Stimulated activated CD8-positive, alpha-beta memory T cell treated with anti-CD3 and anti-CD28 coated beads, Interleukin-12 subunit alpha, Interleukin-12 subunit beta, amount 100 ng/mL, for 24 hours (primary cell): Measurements from ENCODE around the gene PLAU.
"Not testable (repeated sequence)": the region's sequence is repeated elsewhere in the genome, so short reads cannot be mapped to it uniquely, and the experiment has no call there.

Source experiments
- DNase-seq: peaks from one replicate; pipeline ENCODE4 v3.0.0-alpha.2; 2020; ENCODE audit errors: extremely low read depth

The PLAU gene

DNA sequence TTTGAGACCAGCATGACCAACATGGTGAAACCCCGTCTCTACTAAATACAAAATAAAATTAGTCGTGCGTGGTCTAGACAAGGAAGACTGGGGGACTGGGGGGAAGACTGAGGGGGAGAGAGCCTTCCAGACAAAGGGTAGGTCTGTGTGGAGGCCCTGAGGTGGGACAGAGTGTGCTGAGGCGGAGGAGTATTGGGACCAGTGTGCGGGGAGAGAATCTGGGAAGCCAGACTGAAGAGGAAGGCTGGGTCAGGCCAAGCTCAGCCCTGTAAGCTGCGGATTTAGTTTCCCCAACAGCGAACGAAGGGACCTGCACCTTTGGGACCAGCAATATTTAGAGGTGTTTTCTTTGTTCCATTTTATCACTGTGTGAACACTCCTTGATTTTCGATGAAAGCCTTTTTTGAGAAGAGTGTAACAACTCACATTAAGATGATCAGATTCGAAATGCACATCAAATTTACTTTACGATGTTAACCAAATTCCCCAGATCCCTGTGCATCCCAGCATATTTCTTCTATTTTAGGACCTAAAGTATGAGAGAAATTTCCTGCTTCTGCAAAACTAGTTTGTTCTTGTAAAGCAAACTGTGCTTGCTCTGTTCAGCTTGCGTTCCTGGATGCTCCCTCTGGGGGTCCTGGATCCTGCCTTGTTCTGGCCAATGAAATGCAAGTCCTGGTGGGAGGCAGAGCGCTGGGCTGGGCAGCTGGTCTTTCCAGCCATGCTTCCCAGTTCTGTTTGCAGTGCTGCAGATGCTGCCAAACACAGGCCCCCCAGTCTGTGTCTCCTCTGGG, 39.4 kb downstream of the PLAU start:
- DNase-seq: no peak

DNA sequence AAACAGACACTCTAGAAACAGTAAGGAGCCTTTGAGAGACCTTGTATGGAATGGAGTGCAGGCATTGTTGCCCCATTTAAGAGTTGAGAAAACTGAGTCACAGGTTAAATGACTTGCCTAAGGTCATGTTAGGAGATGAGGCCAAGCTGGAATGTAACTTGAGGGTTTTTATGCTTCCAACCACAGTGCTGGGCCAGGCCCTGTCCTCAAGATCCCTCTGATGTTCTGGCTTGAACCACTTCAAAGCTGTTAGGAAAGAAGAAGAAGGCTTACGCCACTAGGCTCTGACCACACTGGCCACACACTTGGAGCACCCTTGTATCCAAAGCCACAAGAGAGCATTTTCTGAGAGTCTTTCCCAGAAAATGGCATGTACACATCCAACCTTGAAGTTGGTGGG, 42.7 kb downstream of the PLAU start:
- no peak for DNase-seq

DNA sequence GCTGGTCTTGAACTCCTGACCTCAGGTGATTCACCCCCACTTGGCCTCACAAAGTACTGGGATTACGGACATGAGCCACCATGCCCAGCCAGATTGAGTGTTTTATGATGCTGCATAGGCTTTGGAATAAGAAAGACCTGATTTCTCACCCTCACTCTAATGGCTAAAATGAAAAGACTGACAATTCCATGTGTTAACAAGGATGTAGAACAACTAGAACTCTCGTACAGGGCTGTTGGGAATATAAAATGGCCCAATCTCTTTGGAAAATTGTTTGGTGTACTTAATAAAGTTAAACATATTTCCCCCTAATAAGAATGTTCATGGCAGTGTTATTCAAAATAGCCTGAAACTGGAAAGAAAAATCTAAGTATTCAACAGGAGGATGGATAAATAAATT, 43.8 kb downstream of the PLAU start:
- DNase-seq: no peak

DNA sequence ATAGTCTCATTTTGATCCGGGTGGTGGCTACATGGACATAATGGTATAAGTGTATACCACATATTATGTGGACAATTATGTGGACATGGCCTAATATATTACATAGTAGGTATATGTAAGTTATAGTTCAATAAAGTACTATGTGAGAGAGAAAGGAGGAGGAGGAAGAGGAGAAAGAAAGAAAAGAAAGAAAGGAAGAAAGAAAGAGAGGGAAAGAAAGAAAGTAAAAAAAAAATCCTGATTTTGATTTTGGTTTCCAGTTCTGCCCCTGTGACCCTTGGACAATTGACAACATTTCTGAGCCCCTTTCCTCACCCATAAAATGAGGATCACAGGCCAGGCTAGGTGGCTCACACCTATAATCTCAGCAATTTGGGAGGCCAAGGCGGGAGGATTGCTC, 44.8 kb downstream of the PLAU start:
- DNase-seq: no peak

DNA sequence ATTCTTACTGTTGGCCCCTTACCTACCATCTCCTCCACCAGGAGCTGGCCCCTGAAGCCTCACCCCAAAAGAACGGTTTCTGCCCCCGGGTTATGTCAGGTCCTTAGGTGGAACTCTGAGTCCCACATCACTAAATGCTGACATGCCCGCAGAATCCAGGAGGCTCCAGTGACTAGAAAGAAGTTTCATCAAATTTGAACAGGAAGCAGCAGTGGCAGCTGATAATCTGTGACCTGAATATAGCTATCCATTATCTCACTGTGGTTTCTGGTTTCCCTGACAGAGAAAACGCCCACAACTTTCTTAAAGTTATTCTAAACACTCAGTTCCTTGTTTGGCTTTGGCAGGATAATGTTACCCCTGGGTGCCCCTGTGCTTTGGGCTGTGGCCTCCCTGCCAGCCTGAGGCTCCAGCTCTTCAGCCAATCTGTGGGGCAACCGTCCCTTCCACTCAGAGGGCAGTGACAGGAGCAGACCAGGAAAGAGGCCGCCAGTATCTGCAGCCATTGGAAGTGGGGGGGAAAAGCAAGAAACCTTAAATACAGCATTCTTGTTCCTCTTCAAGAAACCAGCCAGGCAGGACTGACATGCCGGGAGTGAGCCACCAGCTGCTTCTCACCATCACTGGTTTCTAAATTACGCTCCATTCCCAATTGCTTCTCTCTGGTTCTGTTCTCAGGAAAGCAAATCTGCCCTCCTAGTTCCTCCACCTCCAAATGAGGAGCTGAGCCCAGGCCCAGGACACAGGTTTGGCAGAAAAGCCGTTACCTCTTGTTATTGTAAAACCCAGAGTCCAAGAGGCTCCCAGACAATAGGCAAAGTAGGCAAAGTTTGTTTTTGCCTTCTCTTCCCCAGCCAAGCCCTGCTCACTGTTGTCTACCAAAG, 45.8 kb downstream of the PLAU start:
- no peak for DNase-seq

DNA sequence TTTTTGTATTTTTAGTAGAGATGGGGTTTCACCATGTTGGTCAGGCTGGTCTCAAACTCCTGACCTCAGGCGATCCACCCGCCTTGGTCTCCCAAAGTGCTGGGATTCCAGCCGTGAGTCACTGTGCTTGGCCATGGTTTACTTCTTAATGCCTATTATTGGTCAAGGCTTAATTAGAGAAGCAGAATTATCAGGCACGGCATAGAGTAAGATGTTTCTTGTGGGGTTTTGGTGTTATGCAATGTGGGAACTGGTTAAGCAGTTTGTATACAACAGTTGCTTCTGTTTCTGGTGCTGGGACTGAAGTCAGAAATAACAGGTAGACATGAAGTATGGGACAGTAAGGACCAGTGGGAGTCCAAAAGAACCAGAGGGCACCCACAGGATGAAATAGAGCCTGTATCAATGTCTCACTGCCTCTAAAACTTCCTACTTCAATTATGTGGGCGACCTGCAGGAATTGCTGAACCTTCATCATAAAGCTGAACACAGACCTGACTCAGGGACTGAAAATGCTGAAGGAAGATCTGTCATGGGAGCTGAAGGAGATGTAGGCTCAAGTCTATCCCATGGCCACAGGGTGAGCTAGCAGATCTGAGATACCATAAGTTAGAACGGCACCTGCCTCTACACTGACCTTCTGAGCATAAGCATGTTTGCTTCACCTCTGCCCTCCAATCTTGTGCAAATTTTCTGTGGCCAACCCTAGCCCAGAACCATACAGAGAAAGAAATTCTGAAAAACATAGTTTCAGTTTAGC, 48.7 kb downstream of the PLAU start:
- no peak for DNase-seq

DNA sequence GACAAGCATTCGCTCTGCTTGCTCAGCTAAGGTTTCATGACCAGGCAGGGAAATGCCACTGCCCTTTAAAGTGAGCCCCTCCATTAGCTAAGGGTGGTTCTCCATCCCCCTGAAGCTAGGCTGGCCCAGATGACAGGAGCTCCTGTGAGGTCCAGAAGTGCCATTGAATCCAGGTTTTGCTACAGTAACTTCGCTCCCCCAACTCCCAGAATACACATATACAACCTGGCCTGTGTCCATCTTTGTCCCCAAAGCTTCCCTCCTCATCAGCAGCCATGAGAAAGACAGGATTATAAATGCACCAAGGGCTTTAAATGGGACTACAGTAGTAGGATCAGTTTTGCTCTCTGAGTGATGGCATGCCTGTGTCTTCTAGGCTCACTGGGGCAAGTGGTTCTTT, 51.5 kb downstream of the PLAU start:
- DNase-seq: no peak

DNA sequence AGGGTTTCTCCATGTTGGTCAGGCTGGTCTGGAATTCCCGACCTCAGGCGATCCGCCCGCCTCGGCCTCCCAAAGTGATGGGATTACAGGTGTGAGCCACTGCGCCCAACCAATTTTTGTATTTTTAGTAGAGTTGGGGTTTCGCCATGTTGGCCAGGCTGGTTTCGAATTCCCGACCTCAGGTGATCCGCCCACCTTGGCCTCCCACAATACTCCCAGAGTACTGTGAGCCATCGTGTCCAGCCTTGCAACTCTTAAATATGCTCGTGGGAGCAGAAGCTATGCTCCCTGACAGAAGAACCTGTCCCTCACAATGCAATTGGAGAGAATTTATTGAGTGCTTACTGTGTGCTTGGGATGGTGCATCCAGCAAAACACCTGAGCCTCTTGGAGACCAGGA, 52.6 kb downstream of the PLAU start:
- DNase-seq: not testable (repeated sequence)

DNA sequence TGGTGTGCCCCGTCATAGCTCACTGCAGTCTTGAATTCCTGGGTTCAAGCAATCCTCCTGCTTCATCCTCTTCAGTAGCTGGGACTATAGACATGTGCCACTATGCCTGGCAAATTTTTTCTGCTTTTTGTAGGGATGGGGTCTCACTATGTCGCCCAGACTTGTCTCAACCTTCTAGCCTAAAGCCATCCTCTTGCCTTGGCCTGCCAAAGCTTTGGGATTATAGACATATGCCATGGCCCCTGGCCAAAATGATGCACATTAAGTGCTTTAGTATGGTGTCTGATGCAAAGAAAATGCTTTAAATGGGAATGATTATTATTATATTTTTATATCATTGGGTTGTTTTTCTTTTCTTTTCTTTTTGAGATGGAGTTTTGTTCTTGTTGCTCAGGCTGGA, 53.8 kb downstream of the PLAU start:
- no peak for DNase-seq

DNA sequence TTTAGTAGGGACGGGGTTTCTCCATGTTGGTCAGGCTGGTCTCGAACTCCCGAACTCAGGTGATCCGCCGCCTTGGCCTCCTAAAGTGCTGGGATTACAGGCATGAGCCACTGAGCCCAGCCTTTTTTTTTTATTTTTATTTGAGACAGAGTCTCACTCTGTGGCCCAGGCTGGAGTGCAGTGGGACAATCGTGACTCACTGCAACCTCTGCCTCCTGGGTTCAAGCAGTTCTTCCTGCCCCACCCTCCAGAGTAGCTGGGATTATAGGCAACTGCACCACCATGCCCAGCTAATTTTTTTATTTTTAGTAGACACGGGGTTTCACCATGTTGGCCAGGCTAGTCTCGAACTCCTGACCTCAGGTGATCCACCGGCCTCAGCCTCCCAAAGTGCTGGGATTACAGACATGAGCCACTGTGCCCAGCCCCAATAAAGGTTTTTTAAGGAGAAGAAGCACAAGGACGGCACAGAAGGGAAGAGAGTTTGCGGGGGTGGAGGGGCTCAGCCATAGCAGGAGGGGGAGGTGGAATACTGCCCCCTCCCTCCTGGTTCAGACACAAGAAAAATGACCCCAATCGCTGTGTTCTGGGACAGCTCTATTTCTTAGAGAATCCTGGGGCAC, 54.4 kb downstream of the PLAU start:
- DNase-seq: not testable (repeated sequence)

DNA sequence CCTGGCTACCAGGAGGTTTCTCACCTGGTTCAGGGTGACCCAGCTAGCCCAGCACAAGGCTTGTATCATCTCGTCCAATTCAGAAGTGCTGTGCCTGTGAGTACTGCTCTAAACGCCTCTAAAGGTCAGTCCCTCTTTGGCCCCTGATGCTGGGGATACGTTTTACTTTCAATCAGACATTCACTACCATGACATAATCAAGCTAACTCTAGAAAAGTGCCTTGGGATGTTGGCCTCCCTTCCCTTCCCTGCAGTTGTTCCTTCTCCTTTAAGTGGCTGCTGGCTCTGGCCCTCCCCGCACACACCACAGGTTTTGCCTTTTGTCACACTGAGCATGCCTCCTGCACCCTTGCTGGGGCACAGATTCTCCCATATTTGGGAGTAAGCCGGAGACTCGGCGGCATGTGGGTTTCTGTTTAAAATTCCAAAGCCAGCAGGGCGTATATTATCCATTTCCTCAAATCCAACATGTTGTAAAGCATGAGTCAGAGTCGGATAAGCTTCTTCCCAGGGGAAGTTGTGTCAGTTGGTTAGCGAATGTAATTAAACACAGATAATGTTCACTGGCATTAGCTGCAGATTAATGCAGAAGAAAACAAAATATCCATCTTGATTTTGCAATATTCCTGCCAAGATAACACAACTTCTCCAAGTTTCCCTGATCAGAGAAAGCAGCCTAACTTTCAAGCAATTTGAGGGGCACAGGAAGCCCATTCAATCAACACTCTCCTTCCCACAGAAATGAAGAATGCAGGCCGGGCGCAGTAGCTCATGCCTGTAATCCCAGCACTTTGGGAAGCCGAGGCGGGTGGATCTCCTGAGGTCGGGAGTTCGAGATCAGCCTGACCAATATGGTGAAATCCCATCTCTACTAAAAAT, 55.2 kb downstream of the PLAU start:
- DNase-seq: no peak

DNA sequence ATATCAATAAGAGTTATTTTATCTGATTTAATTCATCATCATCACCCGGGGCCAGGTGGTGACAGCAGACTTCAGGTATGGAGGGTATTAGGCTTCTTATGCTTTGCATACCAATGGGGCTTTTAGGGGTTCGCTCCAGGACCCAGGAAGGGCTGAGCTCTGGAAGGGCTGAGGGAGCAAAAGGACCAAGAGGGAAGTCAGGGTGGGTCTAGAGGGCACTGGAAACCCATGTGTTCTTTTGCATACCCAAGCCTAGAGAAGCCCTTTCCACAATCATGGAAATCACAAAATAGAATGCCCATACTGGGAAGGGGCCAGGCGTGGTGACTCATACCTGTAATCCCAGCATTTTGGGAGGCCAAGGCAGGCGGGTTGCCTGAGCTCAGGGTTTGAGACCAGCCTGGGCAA, 56.1 kb downstream of the PLAU start:
- no peak for DNase-seq
